Mucosa of descending colon (tissue), 3 donors: ENCODE data around the gene PTPRD. TPM values are rescaled to one million over a fixed set of nuclear protein-coding genes. Genes with fewer than 3 reads are reported as not detected.

Experiments
- ATAC-seq: fragments of 200-7000 bp; cut with Tn5 transposase; one replicate; pipeline ENCODE4 v1.9.1; 2020; ENCODE audit warnings: mild to moderate bottlenecking, moderate library complexity
- DNase-seq, 3 donors: peaks; one replicate each; pipeline ENCODE4 v3.0.0-alpha.2; 2020
- H3K36me3 ChIP-seq: fragments of 200-600 bp; one replicate; pipeline ENCODE4 v1.8.0; 2021; ENCODE audit warnings: low read depth, mild to moderate bottlenecking
- H3K4me1 ChIP-seq: fragments of 200-600 bp; one replicate; pipeline ENCODE4 v1.8.0; 2021; ENCODE audit warnings: low read depth, mild to moderate bottlenecking
- H3K4me3 ChIP-seq: fragments of 200-600 bp; one replicate; pipeline ENCODE4 v1.8.0; 2021; ENCODE audit warnings: mild to moderate bottlenecking
- H3K9me3 ChIP-seq: fragments of 200-600 bp; one replicate; pipeline ENCODE4 v1.8.0; 2021; ENCODE audit warnings: mild to moderate bottlenecking
- intact Hi-C, 2 donors: fragments of 100-400 bp; cut with DNase I in 1 of 2; cut with micrococcal nuclease in 1 of 2; formaldehyde crosslinking; loops; one replicate each; pipeline versions ENCODE4 v1.11.0 to v1.11.1; 2022; cut with DNase I, micrococcal nuclease
- total RNA-seq, 3 donors: library from RNA; stranded (reverse); fragmentation: NEBNext Ultra II Directional in 2 of 3; extraction: Animal tissue kit (Norgen Biotek cat#: 25700) in 2 of 3; gene quantifications; one replicate each; pipeline versions ENCODE4 v1.2.1 to v1.2.4, GENCODE V29; 2021 to 2023
- TF ChIP-seq, protein P1 (sequence below): fragments of 200-600 bp; IDR thresholded peaks from one replicate; pipeline ENCODE4 v1.8.0; 2022; ENCODE audit warnings: antibody characterized with exemption, mild to moderate bottlenecking
- donor health status: DM: no; HTN: no; CAD: no; lungs with moderate emphysema.
- donor health status: DM: no; HTN: no; CAD: no.
- donor health status: DM: no; HTN: yes; CAD: no.

The PTPRD gene
- total RNA-seq, 3 donors from 2014 or later = 52.7 to 128 (median 113) TPM

DNA sequence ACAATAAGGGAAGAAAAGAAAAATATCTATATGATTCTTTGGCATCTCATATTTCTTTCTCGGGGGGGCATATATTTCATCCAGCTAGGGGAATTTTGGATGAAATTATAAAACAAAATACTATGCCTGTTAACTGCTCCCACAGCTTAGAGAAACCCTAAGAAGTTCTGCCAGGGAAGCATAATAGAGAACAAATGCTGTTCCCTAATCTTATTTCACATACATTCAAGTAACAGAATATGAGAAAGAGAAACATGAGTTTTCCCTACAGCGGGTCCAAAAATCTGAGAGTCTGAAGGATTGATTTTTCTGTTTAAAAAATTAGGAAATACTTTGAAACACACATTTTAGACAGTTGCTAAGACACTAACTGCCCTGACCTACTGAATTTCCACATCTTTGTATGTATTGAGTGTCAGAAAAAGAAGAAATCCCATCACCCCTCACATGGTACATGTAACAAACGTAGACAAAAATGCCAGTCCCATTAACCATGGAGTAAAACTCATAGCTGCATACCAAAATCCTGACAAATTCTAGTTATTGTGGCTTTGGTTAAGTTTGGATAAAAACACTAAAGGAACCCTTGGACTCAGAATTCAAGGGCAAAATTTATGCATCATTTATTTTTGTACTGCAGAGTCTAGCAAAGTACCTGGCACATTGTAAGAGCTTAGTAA lies 2193.1 kb downstream of the PTPRD start:
- no peaks in the 10 kb centered on the region for H3K4me1 ChIP-seq
- DNase-seq (no peak), ATAC-seq (no peak)
- no peaks in the 10 kb centered on the region for H3K9me3 ChIP-seq
- TF ChIP-seq, protein P1, sequence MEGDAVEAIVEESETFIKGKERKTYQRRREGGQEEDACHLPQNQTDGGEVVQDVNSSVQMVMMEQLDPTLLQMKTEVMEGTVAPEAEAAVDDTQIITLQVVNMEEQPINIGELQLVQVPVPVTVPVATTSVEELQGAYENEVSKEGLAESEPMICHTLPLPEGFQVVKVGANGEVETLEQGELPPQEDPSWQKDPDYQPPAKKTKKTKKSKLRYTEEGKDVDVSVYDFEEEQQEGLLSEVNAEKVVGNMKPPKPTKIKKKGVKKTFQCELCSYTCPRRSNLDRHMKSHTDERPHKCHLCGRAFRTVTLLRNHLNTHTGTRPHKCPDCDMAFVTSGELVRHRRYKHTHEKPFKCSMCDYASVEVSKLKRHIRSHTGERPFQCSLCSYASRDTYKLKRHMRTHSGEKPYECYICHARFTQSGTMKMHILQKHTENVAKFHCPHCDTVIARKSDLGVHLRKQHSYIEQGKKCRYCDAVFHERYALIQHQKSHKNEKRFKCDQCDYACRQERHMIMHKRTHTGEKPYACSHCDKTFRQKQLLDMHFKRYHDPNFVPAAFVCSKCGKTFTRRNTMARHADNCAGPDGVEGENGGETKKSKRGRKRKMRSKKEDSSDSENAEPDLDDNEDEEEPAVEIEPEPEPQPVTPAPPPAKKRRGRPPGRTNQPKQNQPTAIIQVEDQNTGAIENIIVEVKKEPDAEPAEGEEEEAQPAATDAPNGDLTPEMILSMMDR = no peak
- no peak overlapping the region for H3K4me3 ChIP-seq
- intact Hi-C loops = loop anchor here in 1 of 2 donors (10.0 kb wide), 1 partner anchor 55 kb away; no protein-coding TSS in a partner anchor
- no peaks in the 10 kb centered on the region for H3K36me3 ChIP-seq

- H3K36me3 ChIP-seq = no peaks in the 10 kb centered on the region
- DNase-seq (no peak), ATAC-seq (no peak)
- H3K9me3 ChIP-seq = no peaks in the 10 kb centered on the region
- no peaks in the 10 kb centered on the region for H3K4me1 ChIP-seq
- H3K4me3 ChIP-seq = no peak overlapping the region
- TF ChIP-seq, protein P1 = no peak
- intact Hi-C loops = loop anchor here in 1 of 2 donors (10.0 kb wide), 1 partner anchor 57 kb away; no protein-coding TSS in a partner anchor
These were observed 2195.5 kb downstream of the PTPRD start for GRCh38 chr9:8417341-8417740.

DNA sequence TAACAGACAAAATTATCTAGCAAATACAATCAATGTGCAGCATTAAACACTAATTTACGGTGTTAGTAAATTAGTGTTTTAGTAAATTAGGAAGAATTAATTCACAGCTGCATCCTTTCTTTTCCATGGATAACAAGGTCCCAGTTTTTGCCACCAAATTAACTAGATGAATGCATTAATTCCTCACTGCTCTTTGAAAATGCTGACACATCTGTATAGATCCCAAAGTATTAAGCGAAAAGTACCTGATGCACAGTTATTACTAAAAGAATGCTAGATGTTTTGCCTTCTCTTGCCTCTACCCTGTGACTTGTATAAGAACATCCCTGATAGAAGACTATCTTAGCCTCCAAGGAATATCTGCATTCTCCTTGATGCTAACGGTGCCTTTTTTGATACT lies 2200.5 kb downstream of the PTPRD start:
- Histone ChIP-seq H3K4me1 (no peaks in the 10 kb centered on the region), H3K4me3 (no peak overlapping the region), H3K9me3 (no peaks in the 10 kb centered on the region), H3K36me3 (no peaks in the 10 kb centered on the region)
- intact Hi-C loops = loop anchor here in 1 of 2 donors (10.0 kb wide), 1 partner anchor 62 kb away; no protein-coding TSS in a partner anchor
- TF ChIP-seq, protein P1 = no peak
- DNase-seq = no peak
- ATAC-seq = no peak

GRCh38 chr9:8408575-8409190 lies 2204.1 kb downstream of the PTPRD start:
- Histone ChIP-seq H3K36me3 (no peaks in the 10 kb centered on the region), H3K9me3 (no peaks in the 10 kb centered on the region), H3K4me1 (no peaks in the 10 kb centered on the region), H3K4me3 (no peak overlapping the region)
- TF ChIP-seq, protein P1 = no peak
- ATAC-seq (no peak), DNase-seq (no peak)
- intact Hi-C loops = no loop called here

- no peaks in the 10 kb centered on the region for H3K4me1 ChIP-seq
- TF ChIP-seq, protein P1 = no peak
- ATAC-seq (no peak), DNase-seq (no peak)
- no peaks in the 10 kb centered on the region for H3K9me3 ChIP-seq
- intact Hi-C loops = no loop called here
- H3K36me3 ChIP-seq = no peaks in the 10 kb centered on the region
- H3K4me3 ChIP-seq = no peak overlapping the region
These were observed 2210.7 kb downstream of the PTPRD start for GRCh38 chr9:8401961-8402705.
